Stomach smooth muscle (tissue), 2 donors: Measurements from ENCODE around the gene TAF11L14.
"Not testable (repeated sequence)": the region's sequence is repeated elsewhere in the genome, so short reads cannot be mapped to it uniquely, and the experiment has no call there.

Experiments used
- H3K27ac ChIP-seq: one replicate; pipeline ENCODE4 v1.7.0; 2013; ENCODE audit warnings: mild to moderate bottlenecking, low read length, inconsistent platforms
- H3K27me3 ChIP-seq, 2 donors: one replicate each; pipeline ENCODE4 v1.7.0; 2013; ENCODE audit warnings: low read length in 2 of 2; ENCODE audit not compliant: insufficient read depth in 2 of 2, control insufficient read depth in 1 of 2
- H3K36me3 ChIP-seq, 2 donors: one replicate each; pipeline ENCODE4 v1.7.0; 2013; ENCODE audit warnings: low read length in 2 of 2; ENCODE audit not compliant: control insufficient read depth in 2 of 2, insufficient read depth in 2 of 2
- H3K4me1 ChIP-seq: one replicate; pipeline ENCODE4 v1.7.0; 2013; ENCODE audit warnings: low read length; ENCODE audit not compliant: control insufficient read depth, insufficient read depth
- H3K4me3 ChIP-seq, 2 donors: one replicate each; pipeline ENCODE4 v1.7.0; 2013; ENCODE audit warnings: low read length in 2 of 2
- H3K9ac ChIP-seq, 2 donors: one replicate each; pipeline ENCODE4 v1.7.0; 2013; ENCODE audit warnings: low read length in 2 of 2, mild to moderate bottlenecking in 1 of 2
- H3K9me3 ChIP-seq, 2 donors: one replicate each; pipeline ENCODE4 v1.7.0; 2013; ENCODE audit warnings: low read length in 2 of 2; ENCODE audit not compliant: control insufficient read depth in 2 of 2
- donor health status: healthy.
- donor health status: Pancreatic carcinoma.

Gene TAF11L14

DNA sequence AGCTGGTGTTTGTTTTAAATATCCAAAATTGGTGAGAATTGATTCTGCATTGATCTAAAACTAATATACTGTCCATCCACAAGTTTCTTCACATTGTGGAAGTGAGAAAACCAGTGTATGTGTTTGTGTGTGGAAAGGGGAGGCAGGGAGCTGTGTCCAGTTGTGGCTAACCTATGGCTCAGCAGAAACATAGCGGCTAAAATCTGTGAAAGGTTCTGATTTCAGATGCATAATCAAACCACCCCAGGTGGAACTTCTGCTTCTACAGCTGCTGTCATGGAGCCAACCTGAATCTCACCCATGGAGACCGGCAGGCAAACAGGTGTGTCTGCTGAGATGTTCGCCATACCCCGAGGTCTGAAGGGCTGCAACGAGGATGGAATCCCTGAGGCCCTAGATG, at the start of gene TAF11L14:
TSS of gene TAF11L14 (plus strand) at position 301 of the 400 bp plus-strand sequence.
- Histone ChIP-seq H3K27me3 (no peaks in the 10 kb centered on the region), H3K36me3 (no peaks in the 10 kb centered on the region), H3K9ac (no peak within 1 kb of the TSS), H3K27ac (no peak within 1 kb of the TSS), H3K4me1 (no peaks in the 10 kb centered on the region), H3K9me3 (no peaks in the 10 kb centered on the region), H3K4me3 (no peak within 1 kb of the TSS)

DNA sequence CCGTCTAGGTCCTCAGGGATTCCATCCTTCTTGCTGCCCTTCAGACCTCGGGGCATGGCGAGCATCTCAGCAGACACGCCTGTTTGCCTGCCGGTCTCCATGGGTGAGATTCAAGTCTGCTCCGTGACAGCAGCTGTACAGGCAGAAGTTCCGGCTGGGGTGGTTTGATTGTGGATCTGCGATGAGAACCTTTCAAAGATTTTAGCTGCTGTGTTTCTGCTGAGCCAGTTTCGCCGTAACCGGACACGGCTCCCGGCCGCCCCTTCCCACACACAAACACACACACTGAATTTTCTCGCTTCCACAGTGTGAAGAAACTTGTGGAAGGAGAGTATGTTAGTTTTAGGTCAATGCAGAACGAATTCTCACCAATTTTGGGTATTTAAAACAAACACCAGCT, 48.6 kb upstream of the TAF11L14 start, which contains the start of gene TAF11L7:
TSS of gene TAF11L7 (minus strand) at position 101 of the 400 bp plus-strand sequence.
- not testable (repeated sequence) for H3K27ac ChIP-seq, H3K9ac ChIP-seq, H3K27me3 ChIP-seq, H3K4me1 ChIP-seq, H3K9me3 ChIP-seq, H3K4me3 ChIP-seq, H3K36me3 ChIP-seq

DNA sequence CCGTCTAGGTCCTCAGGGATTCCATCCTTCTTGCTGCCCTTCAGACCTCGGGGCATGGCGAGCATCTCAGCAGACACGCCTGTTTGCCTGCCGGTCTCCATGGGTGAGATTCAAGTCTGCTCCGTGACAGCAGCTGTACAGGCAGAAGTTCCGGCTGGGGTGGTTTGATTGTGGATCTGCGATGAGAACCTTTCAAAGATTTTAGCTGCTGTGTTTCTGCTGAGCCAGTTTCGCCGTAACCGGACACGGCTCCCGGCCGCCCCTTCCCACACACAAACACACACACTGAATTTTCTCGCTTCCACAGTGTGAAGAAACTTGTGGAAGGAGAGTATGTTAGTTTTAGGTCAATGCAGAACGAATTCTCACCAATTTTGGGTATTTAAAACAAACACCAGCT, 43.4 kb upstream of the TAF11L14 start, which contains the start of gene TAF11L8:
TSS of gene TAF11L8 (minus strand) at position 101 of the 400 bp plus-strand sequence.
- H3K27ac ChIP-seq, H3K4me1 ChIP-seq, H3K9me3 ChIP-seq, H3K36me3 ChIP-seq, H3K4me3 ChIP-seq, H3K27me3 ChIP-seq, H3K9ac ChIP-seq: not testable (repeated sequence)

DNA sequence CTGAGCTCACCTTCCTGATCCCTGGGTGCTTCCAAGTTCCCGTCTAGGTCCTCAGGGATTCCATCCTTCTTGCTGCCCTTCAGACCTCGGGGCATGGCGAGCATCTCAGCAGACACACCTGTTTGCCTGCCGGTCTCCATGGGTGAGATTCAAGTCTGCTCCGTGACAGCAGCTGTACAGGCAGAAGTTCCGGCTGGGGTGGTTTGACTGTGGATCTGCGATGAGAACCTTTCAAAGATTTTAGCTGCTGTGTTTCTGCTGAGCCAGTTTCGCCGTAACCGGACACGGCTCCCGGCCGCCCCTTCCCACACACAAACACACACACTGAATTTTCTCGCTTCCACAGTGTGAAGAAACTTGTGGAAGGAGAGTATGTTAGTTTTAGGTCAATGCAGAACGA, 40.0 kb upstream of the TAF11L14 start, which contains the start of gene TAF11L9:
TSS of gene TAF11L9 (minus strand) at position 140 of the 400 bp plus-strand sequence.
- not testable (repeated sequence) for H3K27me3 ChIP-seq, H3K36me3 ChIP-seq, H3K9me3 ChIP-seq, H3K4me1 ChIP-seq, H3K9ac ChIP-seq, H3K4me3 ChIP-seq, H3K27ac ChIP-seq

DNA sequence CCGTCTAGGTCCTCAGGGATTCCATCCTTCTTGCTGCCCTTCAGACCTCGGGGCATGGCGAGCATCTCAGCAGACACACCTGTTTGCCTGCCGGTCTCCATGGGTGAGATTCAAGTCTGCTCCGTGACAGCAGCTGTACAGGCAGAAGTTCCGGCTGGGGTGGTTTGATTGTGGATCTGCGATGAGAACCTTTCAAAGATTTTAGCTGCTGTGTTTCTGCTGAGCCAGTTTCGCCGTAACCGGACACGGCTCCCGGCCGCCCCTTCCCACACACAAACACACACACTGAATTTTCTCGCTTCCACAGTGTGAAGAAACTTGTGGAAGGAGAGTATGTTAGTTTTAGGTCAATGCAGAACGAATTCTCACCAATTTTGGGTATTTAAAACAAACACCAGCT, 36.5 kb upstream of the TAF11L14 start, which contains the start of gene TAF11L10:
TSS of gene TAF11L10 (minus strand) at position 101 of the 400 bp plus-strand sequence.
- not testable (repeated sequence) for H3K27me3 ChIP-seq, H3K4me1 ChIP-seq, H3K9ac ChIP-seq

DNA sequence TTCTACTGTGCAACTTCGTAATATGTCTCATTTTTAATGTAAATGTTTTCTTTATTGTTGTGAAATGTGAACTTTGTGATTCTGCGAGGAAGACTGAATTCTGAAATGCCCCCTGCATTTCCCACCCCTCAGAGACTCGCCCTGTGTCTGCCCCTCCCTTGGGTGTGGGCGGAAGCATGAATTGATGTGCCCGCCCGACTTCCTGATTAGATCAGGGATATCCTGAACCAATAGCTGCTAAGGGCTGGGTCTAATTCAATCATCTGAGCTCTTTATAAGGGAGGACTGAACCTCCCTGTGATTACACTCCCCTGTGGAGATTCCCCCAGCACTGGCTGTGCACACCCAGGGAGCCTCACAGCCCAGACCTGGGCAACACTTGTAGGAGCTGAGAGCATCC, 30.4 kb upstream of the TAF11L14 start, which contains the start of gene TAF11L11:
TSS of gene TAF11L11 (plus strand) at position 304 of the 400 bp plus-strand sequence.
- not testable (repeated sequence) for H3K9ac ChIP-seq, H3K27me3 ChIP-seq, H3K9me3 ChIP-seq, H3K4me1 ChIP-seq, H3K36me3 ChIP-seq, H3K27ac ChIP-seq, H3K4me3 ChIP-seq

More for the DNA sequence above, 36.5 kb upstream of the TAF11L14 start, which contains the start of gene TAF11L10:
- not testable (repeated sequence) for H3K9me3 ChIP-seq, H3K36me3 ChIP-seq, H3K27ac ChIP-seq, H3K4me3 ChIP-seq

DNA sequence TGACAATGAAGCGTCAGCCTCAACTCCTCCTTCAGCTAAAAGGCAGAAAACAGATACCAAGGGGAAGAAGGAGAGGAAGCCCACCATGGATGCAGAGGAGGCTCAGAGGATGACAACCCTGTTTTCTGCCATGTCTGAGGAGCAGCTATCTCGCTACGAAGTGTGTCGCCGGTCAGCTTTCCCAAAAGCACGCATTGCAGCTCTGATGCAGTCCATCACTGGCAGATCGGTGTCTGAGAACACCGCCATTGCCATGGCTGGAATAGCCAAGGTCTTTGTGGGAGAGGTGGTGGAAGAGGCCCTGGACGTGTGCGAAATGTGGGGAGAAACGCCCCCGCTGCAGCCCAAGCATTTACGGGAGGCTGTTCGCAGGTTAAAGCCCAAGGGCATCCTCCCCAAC, 29.3 kb upstream of the TAF11L14 start:
- no peak overlapping the region for H3K9ac ChIP-seq
- no peaks in the 10 kb centered on the region for H3K9me3 ChIP-seq
- no peaks in the 10 kb centered on the region for H3K4me1 ChIP-seq

DNA sequence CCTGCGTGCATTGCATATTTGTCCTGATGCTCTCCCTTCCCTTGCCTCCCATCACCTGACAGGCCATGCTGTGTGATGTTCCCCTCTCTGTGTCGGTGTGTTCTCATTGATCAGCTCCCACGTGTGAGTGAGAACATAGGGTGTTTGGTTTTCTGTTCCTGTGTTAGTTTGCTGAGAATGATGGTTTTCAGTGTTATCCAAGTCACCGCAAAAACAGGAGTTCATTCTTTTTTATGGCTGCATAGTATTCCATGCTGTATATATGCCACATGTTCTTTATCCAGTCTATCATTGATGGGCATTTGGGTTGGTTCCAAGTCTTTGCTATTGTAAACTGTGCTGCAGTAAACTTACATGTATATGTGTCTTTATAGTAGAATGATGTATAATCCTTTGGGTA, 26.8 kb upstream of the TAF11L14 start:
- H3K4me1 ChIP-seq, H3K36me3 ChIP-seq, H3K27me3 ChIP-seq, H3K9me3 ChIP-seq, H3K9ac ChIP-seq, H3K27ac ChIP-seq, H3K4me3 ChIP-seq: not testable (repeated sequence)

More for the DNA sequence above, 29.3 kb upstream of the TAF11L14 start:
- Histone ChIP-seq H3K27me3 (no peaks in the 10 kb centered on the region), H3K27ac (no peak overlapping the region), H3K4me3 (no peak overlapping the region), H3K36me3 (no peaks in the 10 kb centered on the region)

DNA sequence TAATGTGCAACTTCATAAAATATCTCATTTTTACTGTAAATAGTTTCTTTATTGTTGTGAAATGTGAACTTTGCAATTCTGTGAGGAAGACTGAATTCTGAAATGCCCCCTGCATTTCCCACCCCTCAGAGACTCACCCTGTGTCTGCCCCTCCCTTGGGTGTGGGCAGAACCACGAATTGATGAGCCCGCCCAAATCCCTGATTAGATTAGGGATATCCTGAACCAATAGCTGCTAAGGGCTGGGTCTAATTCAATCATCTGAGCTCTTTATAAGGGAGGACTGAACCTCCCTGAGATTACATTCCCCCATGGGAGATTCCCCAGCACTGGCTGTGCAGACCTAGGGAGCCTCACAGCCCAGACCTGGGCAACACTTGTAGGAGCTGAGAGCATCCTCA, 24.2 kb upstream of the TAF11L14 start, which contains the start of gene TAF11L12:
TSS of gene TAF11L12 (plus strand) at position 301 of the 400 bp plus-strand sequence.
- H3K9ac ChIP-seq, H3K27me3 ChIP-seq, H3K9me3 ChIP-seq, H3K4me1 ChIP-seq, H3K36me3 ChIP-seq, H3K27ac ChIP-seq, H3K4me3 ChIP-seq: not testable (repeated sequence)

DNA sequence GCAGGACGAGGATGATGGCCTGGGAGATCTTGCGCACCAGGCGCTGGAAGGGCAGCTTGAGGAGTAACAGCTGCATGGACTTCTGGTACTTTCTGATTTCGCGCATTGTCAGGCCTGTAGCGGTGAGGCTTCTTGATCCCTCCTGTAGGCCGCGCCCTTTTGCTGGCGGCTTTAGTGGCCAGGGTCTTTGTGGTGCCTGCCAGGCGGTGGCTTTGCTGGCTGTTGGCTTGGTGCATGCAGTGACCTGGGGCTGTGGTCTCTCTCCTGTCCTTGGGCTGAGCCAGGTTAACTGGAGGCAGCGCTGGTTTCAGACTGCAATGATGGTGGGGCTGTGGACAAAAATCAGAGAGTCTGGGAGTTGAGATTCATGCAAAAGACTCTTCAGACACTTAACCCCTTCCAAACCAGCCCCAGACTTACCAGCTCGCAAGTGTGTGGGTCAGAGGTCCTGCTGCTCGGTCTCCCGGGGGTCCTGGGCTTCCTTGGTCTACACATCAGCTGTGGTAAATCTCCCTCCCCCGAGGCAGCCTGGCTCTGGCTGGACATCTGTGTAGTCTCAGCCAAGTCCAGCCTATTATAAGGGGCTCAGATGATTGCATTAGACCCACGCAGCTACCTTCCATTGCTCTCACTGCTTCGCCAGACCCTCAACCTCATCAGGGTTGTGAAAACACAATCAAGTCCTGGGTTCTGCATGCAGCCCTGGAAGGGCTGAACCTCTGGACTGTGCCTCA, 19.2 kb upstream of the TAF11L14 start:
- H3K36me3 ChIP-seq = no peaks in the 10 kb centered on the region
- H3K27me3 ChIP-seq = no peaks in the 10 kb centered on the region
- H3K9me3 ChIP-seq = no peaks in the 10 kb centered on the region
- H3K4me3 ChIP-seq = no peak overlapping the region
- no peak overlapping the region for H3K9ac ChIP-seq
- H3K4me1 ChIP-seq = no peaks in the 10 kb centered on the region
- H3K27ac ChIP-seq = no peak overlapping the region

DNA sequence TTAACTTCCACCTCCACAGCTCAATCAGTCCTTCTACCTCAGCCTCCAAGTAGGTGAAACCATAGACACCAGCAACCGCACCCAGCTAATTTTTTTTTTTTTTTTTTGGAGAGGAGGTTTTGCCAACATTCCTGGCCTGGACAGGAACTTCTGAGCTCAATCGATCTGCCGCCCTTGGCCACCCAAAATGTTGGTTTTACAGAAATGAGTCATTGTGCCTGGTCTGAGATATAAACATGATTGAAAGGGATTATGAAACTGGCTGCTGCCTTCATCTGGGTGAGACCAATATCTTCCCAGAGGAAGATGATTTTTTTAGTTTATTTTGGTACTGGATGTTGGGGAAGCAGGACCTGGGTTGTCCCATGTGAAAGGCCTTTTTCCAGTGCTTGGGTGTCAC, 14.9 kb upstream of the TAF11L14 start:
- Histone ChIP-seq H3K27ac (no peak overlapping the region), H3K9me3 (no peaks in the 10 kb centered on the region), H3K4me1 (no peaks in the 10 kb centered on the region), H3K9ac (no peak overlapping the region), H3K36me3 (no peaks in the 10 kb centered on the region), H3K27me3 (no peaks in the 10 kb centered on the region), H3K4me3 (no peak overlapping the region)
